Fibroblast of the aortic adventitia (primary cell): ENCODE measurements around the gene PPP4R2. TPM values are rescaled to one million over a fixed set of nuclear protein-coding genes. Genes with fewer than 3 reads are reported as not detected.
A peak's percentile ranks its signal among the peaks of the same experiment; 100 is the strongest.

Source experiments
- DNase-seq: peaks from one replicate; pipeline ENCODE4 v3.0.0-alpha.2; 2010; ENCODE audit warnings: low read depth
- H3K4me3 ChIP-seq: 2 replicates; pipeline ENCODE4 v1.5.1; 2011; ENCODE audit warnings: low read depth, mild to moderate bottlenecking, control low read depth, low read length, moderate library complexity
- total RNA-seq: library from RNA; depleted of rRNA; stranded (reverse); fragments of >200 nt; gene quantifications from 2 replicates; pipeline ENCODE4 v1.2.3, GENCODE V29; 2012; ENCODE audit warnings: low replicate concordance
- TF ChIP-seq, protein P1 (sequence below): IDR thresholded peaks from 2 replicates; pipeline ENCODE4 v1.5.1; 2011; ENCODE audit warnings: mild to moderate bottlenecking, low read length, control low read depth, inconsistent platforms; ENCODE audit not compliant: insufficient read depth

The PPP4R2 gene
- total RNA-seq, 1 donor = 54.7 TPM

DNA sequence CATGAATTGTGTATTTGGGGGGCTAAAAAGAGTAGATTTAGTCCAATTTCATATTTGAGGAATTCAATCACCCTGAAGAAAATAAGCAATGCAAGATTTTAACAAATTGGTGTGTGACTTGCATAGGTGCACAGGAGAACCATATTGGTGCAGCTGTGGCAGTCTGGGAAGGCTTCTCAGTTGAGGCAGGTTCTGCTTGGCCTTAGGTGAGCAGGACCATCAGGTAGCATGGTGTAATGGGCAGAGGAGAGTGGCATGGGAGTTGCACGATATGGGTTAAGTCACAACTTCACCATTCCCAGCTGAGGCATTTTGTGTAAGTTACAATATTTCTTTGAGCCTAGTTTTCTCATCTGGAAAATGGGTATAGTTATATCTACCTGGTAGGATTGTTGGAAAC, 75.3 kb downstream of the PPP4R2 start:
- TF ChIP-seq, protein P1, sequence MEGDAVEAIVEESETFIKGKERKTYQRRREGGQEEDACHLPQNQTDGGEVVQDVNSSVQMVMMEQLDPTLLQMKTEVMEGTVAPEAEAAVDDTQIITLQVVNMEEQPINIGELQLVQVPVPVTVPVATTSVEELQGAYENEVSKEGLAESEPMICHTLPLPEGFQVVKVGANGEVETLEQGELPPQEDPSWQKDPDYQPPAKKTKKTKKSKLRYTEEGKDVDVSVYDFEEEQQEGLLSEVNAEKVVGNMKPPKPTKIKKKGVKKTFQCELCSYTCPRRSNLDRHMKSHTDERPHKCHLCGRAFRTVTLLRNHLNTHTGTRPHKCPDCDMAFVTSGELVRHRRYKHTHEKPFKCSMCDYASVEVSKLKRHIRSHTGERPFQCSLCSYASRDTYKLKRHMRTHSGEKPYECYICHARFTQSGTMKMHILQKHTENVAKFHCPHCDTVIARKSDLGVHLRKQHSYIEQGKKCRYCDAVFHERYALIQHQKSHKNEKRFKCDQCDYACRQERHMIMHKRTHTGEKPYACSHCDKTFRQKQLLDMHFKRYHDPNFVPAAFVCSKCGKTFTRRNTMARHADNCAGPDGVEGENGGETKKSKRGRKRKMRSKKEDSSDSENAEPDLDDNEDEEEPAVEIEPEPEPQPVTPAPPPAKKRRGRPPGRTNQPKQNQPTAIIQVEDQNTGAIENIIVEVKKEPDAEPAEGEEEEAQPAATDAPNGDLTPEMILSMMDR = no peak
- H3K4me3 ChIP-seq = no peak overlapping the region
- DNase-seq = no peak

DNA sequence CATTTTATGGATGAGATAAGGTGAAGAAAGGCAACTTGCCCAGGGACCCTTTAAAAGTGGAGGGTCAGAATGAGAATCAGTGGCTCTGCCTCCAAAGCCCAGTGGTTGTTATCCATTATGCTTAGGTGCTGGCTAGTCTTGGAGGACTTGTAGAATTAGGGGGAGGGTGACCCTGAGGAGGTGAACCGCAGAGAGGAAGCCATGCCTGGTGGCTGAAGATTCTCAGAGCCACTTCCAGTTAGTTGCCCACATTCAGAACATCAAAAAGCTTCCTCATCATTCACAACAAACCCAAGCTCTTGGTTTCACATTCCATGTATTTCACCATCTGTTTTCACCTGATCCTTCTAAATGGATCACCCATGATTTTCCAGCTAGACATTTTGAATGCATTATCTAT, 76.0 kb downstream of the PPP4R2 start:
- TF ChIP-seq, protein P1 = no peak
- no peak overlapping the region for H3K4me3 ChIP-seq
- DNase-seq = no peak

DNA sequence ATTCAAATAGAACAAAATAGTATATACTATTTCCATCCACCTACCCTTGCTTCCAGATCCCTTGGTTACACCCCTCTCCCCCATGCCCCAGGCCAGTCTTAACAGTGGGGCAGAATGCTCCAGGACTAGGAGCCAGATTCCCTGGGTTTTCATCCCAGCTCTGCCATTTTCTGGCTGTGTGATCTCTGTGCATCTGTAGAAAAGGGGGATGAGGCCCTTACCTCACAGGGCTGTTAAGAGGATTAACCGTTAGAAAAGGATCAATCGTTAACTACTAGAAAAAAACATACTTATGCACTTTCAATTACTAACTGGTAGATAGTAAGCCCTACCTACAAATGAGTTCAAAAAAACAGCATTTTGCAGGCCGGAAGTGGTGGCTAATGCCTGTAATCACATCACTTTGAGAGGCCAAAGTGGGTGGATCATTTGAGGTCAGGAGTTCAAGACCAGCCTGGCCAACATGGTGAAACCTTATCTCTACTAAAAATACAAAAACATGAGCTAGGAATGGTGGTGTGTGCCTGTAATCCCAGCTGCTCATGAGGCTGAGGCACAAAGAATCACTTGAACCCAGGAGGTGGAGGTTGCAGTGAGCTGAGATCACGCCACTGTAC, 76.6 kb downstream of the PPP4R2 start:
- H3K4me3 ChIP-seq = no peak overlapping the region
- TF ChIP-seq, protein P1 = no peak
- DNase-seq = peak; percentile 51

DNA sequence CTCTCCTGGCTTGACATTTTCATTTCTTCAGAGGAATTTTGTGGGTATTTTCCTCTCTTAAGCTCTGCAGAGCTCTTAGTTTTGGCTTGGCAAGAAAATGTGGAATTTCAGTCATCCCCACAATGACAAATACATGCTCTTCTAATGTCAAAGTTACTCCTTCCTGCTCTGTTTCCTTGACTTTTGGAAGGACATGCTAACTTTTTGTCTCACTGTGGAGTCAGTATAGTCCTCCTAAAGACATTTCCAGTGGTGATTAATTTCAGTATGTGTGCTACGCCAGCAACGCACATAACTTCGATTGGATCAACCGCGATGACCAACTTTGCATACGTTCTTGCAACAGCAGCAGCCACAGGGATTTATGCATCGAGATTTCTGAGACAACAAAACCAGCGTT, 78.2 kb downstream of the PPP4R2 start:
- no peak overlapping the region for H3K4me3 ChIP-seq
- DNase-seq = no peak
- TF ChIP-seq, protein P1 = no peak

DNA sequence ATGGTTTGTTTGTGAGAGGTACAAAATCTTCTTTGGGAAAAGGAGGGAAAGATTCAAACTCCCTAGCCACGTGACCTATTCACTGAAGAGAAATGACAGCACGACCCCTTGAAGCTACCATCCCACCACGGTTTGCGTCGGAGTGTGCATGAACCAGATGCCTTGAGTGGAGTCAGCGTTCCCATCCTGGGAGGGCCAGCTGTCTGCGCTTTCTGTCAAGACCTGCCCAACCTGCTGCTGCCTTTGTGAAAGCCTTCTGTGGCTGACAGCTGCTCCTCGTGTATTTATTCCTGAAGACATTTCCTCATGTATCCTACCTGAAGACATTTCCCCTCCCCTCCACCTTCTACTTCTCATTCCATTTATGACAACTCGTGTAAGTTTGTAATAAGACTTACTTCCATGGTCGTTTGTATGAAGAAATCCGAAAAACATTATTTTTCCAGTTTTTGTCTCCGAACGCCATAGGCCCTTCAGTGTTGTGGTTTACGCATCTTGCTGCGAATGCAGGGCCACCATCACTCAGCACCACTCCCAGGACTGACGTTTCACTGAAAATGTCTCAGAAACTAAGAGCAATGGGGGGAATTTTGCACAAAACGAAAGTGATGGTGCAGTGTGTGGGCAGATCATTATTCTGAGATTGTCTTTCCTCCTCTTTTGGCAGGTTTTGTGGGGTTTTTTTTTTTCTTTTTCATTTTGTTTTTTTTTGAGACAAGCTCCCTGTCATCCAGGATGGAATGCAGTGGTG, 83.8 kb downstream of the PPP4R2 start:
- DNase-seq = no peak
- TF ChIP-seq, protein P1 = no peak

DNA sequence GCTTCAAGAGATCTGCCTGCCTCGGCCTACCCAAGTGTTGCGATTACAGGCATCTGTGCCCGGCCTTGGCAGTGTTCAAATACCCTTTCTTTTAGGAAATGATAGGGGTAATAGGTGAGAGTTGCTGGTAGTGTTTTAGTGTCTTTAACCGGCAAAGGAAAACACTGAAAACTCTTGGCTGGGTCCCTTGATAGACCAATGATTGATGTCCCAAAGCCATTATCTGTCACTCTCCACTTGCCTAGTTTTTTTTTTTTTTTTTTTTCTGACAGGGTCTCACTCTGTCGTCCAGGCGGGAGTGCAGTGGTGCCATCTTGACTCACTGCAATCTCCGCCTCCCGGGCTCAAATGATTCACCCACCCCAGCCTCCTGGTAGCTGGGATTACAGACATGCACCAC, 84.5 kb downstream of the PPP4R2 start:
- H3K4me3 ChIP-seq = no peak overlapping the region
- no peak for DNase-seq
- TF ChIP-seq, protein P1 = no peak

More for the DNA sequence above, 83.8 kb downstream of the PPP4R2 start:
- H3K4me3 ChIP-seq = no peak overlapping the region
